Lower lobe of right lung (tissue), 2 donors: ENCODE data around the gene HELZ. TPM values are rescaled to one million over a fixed set of nuclear protein-coding genes. Genes with fewer than 3 reads are reported as not detected.

Source experiments
- ATAC-seq, 2 donors: fragments of 200-7000 bp; cut with Tn5 transposase; one replicate each; pipeline ENCODE4 v1.9.1; 2020 to 2022; ENCODE audit warnings: mild to moderate bottlenecking in 2 of 2, moderate library complexity in 2 of 2
- DNase-seq: peaks from one replicate; pipeline ENCODE4 v3.0.0-alpha.2; 2020
- H3K27ac ChIP-seq: fragments of 200-600 bp; one replicate; pipeline ENCODE4 v1.8.0; 2022
- H3K27me3 ChIP-seq: fragments of 200-600 bp; one replicate; pipeline ENCODE4 v1.8.0; 2022; ENCODE audit warnings: low read depth
- H3K36me3 ChIP-seq: fragments of 200-600 bp; one replicate; pipeline ENCODE4 v1.8.0; 2022; ENCODE audit warnings: mild to moderate bottlenecking
- H3K4me1 ChIP-seq: fragments of 200-600 bp; one replicate; pipeline ENCODE4 v1.8.0; 2022
- H3K4me3 ChIP-seq: fragments of 200-600 bp; one replicate; pipeline ENCODE4 v1.8.0; 2022; ENCODE audit warnings: mild to moderate bottlenecking
- H3K9me3 ChIP-seq: fragments of 200-600 bp; one replicate; pipeline ENCODE4 v1.8.0; 2022
- intact Hi-C: fragments of 100-400 bp; cut with DNase I; formaldehyde crosslinking; loops from one replicate; pipeline ENCODE4 v1.11.0; 2022
- total RNA-seq: library from RNA; stranded (reverse); fragmentation: NEBNext Ultra II Directional; extraction: Animal tissue kit (Norgen Biotek cat#: 25700); gene quantifications from one replicate; pipeline ENCODE4 v1.2.1, GENCODE V29; 2021
- TF ChIP-seq, protein P1 (sequence below): fragments of 200-600 bp; IDR thresholded peaks from one replicate; pipeline ENCODE4 v1.8.0; 2022; ENCODE audit warnings: antibody characterized with exemption, mild to moderate bottlenecking
- donor health status: DM: no; HTN: yes; CAD: no; lungs with severe emphysema.

Gene HELZ
- total RNA-seq, 1 donor from 2014 or later, result 68.9 TPM

- Histone ChIP-seq H3K9me3 (no peaks in the 10 kb centered on the region), H3K4me1 (peaks cover 13% of the 10 kb centered on the region), H3K4me3 (no peak overlapping the region), H3K27ac (no peak overlapping the region), H3K36me3 (no peaks in the 10 kb centered on the region), H3K27me3 (no peaks in the 10 kb centered on the region)
- TF ChIP-seq, protein P1, sequence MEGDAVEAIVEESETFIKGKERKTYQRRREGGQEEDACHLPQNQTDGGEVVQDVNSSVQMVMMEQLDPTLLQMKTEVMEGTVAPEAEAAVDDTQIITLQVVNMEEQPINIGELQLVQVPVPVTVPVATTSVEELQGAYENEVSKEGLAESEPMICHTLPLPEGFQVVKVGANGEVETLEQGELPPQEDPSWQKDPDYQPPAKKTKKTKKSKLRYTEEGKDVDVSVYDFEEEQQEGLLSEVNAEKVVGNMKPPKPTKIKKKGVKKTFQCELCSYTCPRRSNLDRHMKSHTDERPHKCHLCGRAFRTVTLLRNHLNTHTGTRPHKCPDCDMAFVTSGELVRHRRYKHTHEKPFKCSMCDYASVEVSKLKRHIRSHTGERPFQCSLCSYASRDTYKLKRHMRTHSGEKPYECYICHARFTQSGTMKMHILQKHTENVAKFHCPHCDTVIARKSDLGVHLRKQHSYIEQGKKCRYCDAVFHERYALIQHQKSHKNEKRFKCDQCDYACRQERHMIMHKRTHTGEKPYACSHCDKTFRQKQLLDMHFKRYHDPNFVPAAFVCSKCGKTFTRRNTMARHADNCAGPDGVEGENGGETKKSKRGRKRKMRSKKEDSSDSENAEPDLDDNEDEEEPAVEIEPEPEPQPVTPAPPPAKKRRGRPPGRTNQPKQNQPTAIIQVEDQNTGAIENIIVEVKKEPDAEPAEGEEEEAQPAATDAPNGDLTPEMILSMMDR, result no peak
- no peak for DNase-seq
- intact Hi-C loops, result no loop called here
- no peak for ATAC-seq
Measured at GRCh38 chr17:67285360-67285759, 40.4 kb upstream of the HELZ start.

DNA sequence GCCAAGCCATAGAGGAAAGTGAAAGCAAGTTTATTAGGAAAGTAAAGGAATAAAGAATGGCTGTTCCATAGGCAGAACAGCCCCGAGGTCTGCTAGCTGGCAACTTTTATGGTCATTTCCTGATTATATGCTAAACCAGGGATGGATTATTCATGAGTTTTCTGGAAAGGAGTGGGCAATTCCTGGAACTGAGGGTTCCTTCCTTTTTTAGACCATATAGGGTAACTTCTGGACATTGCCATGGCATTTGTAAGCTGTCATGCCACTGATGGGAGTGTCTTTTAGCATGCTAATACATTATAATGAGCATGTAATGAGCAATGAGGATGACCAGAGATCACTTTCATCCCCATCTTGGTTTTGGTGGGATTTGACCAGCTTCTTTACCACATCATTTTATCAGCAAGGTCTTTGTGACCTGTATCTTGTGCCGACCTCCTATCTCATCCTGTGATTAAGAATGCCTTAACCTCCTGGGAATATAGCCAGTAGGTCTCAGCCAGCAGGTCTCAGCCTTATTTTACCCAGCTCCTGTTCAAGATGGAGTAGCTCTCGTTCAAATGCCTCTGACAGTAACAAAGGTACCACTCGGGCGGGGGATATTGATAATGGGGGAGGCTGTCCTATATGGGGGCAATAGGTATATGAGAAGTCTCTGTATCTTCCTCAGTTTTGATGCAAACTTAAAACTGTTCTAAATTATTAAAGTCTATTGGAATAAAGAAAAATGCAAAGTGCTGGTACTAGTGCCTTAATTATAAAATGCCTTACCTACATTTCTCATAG lies 38.9 kb upstream of the HELZ start:
- no peak for ATAC-seq
- intact Hi-C loops, result no loop called here

GRCh38 chr17:67281743-67282142 lies 36.7 kb upstream of the HELZ start:
- TF ChIP-seq, protein P1, result no peak
- Histone ChIP-seq H3K4me1 (no peaks in the 10 kb centered on the region), H3K27me3 (no peaks in the 10 kb centered on the region), H3K4me3 (no peak overlapping the region), H3K9me3 (no peaks in the 10 kb centered on the region), H3K36me3 (no peaks in the 10 kb centered on the region), H3K27ac (no peak overlapping the region)
- intact Hi-C loops, result no loop called here
- no peak for DNase-seq
- ATAC-seq, result no peak

More for the DNA sequence above, 38.9 kb upstream of the HELZ start:
- Histone ChIP-seq H3K9me3 (no peaks in the 10 kb centered on the region), H3K36me3 (no peaks in the 10 kb centered on the region), H3K4me3 (no peak overlapping the region), H3K4me1 (peaks cover 3% of the 10 kb centered on the region), H3K27ac (no peak overlapping the region), H3K27me3 (no peaks in the 10 kb centered on the region)
- DNase-seq, result no peak
- TF ChIP-seq, protein P1, result no peak

DNA sequence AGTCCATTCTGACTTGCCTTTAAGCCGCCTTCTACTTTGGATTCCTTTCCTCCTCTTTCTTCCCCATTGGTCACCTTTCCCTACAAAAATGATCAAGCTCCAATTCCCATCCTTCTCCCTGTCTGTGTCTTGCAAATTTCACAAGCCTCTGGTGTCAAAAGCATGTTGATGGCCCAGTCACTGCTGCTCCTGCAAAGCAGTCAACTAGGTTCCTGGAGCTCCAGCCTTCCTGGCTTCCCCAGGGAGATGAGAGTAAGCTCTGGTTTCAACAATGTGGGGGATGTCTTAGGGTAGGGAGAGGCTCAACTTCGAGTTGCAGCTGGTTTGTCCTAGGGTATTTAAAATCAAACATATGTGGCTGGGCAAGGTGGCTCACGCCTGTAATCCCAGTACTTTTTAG lies 36.1 kb upstream of the HELZ start:
- ATAC-seq, result no peak
- DNase-seq, result no peak
- H3K36me3 ChIP-seq, result no peaks in the 10 kb centered on the region
- H3K9me3 ChIP-seq, result no peaks in the 10 kb centered on the region
- no peak overlapping the region for H3K27ac ChIP-seq
- TF ChIP-seq, protein P1, result no peak
- H3K4me3 ChIP-seq, result no peak overlapping the region
- intact Hi-C loops, result no loop called here
- no peaks in the 10 kb centered on the region for H3K27me3 ChIP-seq
- no peaks in the 10 kb centered on the region for H3K4me1 ChIP-seq

- DNase-seq (no peak), ATAC-seq (no peak)
- Histone ChIP-seq H3K36me3 (no peaks in the 10 kb centered on the region), H3K4me1 (no peaks in the 10 kb centered on the region), H3K9me3 (no peaks in the 10 kb centered on the region), H3K27ac (no peak overlapping the region), H3K4me3 (no peak overlapping the region), H3K27me3 (no peaks in the 10 kb centered on the region)
- TF ChIP-seq, protein P1, result no peak
- intact Hi-C loops, result no loop called here
Measured at GRCh38 chr17:67280279-67280678, 35.3 kb upstream of the HELZ start.
